ENCODE data around the gene CAMK1D. TPM values are rescaled to one million over a fixed set of nuclear protein-coding genes. Genes with fewer than 3 reads are reported as not detected.

Gene CAMK1D
- polyA plus RNA-seq, 1 donor, result 8.4 TPM

GRCh38 chr10:12819656-12820055, 470.3 kb downstream of the CAMK1D start:
- peaks cover 7% of the 10 kb centered on the region for H3K36me3 ChIP-seq (ENCODE audit: control insufficient read depth, insufficient read depth, low read length)
- H3K9me3 ChIP-seq (ENCODE audit: control insufficient read depth, low read depth, low read length), result no peaks in the 10 kb centered on the region
- no peaks in the 10 kb centered on the region for H3K4me1 ChIP-seq (ENCODE audit: control insufficient read depth, insufficient read depth, low read length)
- H3K27me3 ChIP-seq (ENCODE audit: control insufficient read depth, insufficient read depth, low read length), result no peaks in the 10 kb centered on the region
- DNase-seq, result no peak
- no CpG with 5 or more reads among the region's 10 CpGs for WGBS (ENCODE audit: insufficient coverage, low lambda C conversion rate)
- H3K4me3 ChIP-seq (ENCODE audit: low read length), result no peak overlapping the region
- no peak overlapping the region for H3K27ac ChIP-seq (ENCODE audit: low read length)

GRCh38 chr10:12822126-12822892, 473.0 kb downstream of the CAMK1D start:
- Histone ChIP-seq H3K27ac (ENCODE audit: low read length) (no peak overlapping the region), H3K9me3 (ENCODE audit: control insufficient read depth, low read depth, low read length) (no peaks in the 10 kb centered on the region), H3K27me3 (ENCODE audit: control insufficient read depth, insufficient read depth, low read length) (no peaks in the 10 kb centered on the region), H3K36me3 (ENCODE audit: control insufficient read depth, insufficient read depth, low read length) (no peaks in the 10 kb centered on the region), H3K4me1 (ENCODE audit: control insufficient read depth, insufficient read depth, low read length) (no peaks in the 10 kb centered on the region), H3K4me3 (ENCODE audit: low read length) (no peak overlapping the region)
- 60% methylated on average over 1 of the region's 16 CpGs for WGBS (ENCODE audit: insufficient coverage, low lambda C conversion rate)
- no peak for DNase-seq

GRCh38 chr10:12822893-12823170, 473.5 kb downstream of the CAMK1D start:
- no peak overlapping the region for H3K4me3 ChIP-seq (ENCODE audit: low read length)
- no peak overlapping the region for H3K27ac ChIP-seq (ENCODE audit: low read length)
- no CpG with 5 or more reads among the region's 3 CpGs for WGBS (ENCODE audit: insufficient coverage, low lambda C conversion rate)
- H3K9me3 ChIP-seq (ENCODE audit: control insufficient read depth, low read depth, low read length), result no peaks in the 10 kb centered on the region
- DNase-seq, result no peak
- no peaks in the 10 kb centered on the region for H3K36me3 ChIP-seq (ENCODE audit: control insufficient read depth, insufficient read depth, low read length)
- H3K4me1 ChIP-seq (ENCODE audit: control insufficient read depth, insufficient read depth, low read length), result no peaks in the 10 kb centered on the region
- H3K27me3 ChIP-seq (ENCODE audit: control insufficient read depth, insufficient read depth, low read length), result no peaks in the 10 kb centered on the region

- H3K4me3 ChIP-seq (ENCODE audit: low read length), result no peak overlapping the region
- no peak overlapping the region for H3K27ac ChIP-seq (ENCODE audit: low read length)
- no peak for DNase-seq
- 57% methylated on average over 1 of the region's 3 CpGs for WGBS (ENCODE audit: insufficient coverage, low lambda C conversion rate)
- no peaks in the 10 kb centered on the region for H3K27me3 ChIP-seq (ENCODE audit: control insufficient read depth, insufficient read depth, low read length)
- H3K36me3 ChIP-seq (ENCODE audit: control insufficient read depth, insufficient read depth, low read length), result no peaks in the 10 kb centered on the region
- H3K4me1 ChIP-seq (ENCODE audit: control insufficient read depth, insufficient read depth, low read length), result no peaks in the 10 kb centered on the region
- H3K9me3 ChIP-seq (ENCODE audit: control insufficient read depth, low read depth, low read length), result no peaks in the 10 kb centered on the region
Measured at GRCh38 chr10:12823328-12823727, 474.0 kb downstream of the CAMK1D start.

- H3K27ac ChIP-seq (ENCODE audit: low read length), result peak overlapping the region; percentile 35
- H3K36me3 ChIP-seq (ENCODE audit: control insufficient read depth, insufficient read depth, low read length), result no peaks in the 10 kb centered on the region
- no peaks in the 10 kb centered on the region for H3K27me3 ChIP-seq (ENCODE audit: control insufficient read depth, insufficient read depth, low read length)
- H3K9me3 ChIP-seq (ENCODE audit: control insufficient read depth, low read depth, low read length), result no peaks in the 10 kb centered on the region
- H3K4me3 ChIP-seq (ENCODE audit: low read length), result no peak overlapping the region
- WGBS (ENCODE audit: insufficient coverage, low lambda C conversion rate), result no CpG with 5 or more reads among the region's 12 CpGs
- no peaks in the 10 kb centered on the region for H3K4me1 ChIP-seq (ENCODE audit: control insufficient read depth, insufficient read depth, low read length)
- no peak for DNase-seq
Measured at GRCh38 chr10:12825260-12825849, 476.0 kb downstream of the CAMK1D start.

GRCh38 chr10:12826800-12827372, 477.5 kb downstream of the CAMK1D start:
- H3K4me1 ChIP-seq (ENCODE audit: control insufficient read depth, insufficient read depth, low read length), result no peaks in the 10 kb centered on the region
- H3K27ac ChIP-seq (ENCODE audit: low read length), result no peak overlapping the region
- no peaks in the 10 kb centered on the region for H3K27me3 ChIP-seq (ENCODE audit: control insufficient read depth, insufficient read depth, low read length)
- no peaks in the 10 kb centered on the region for H3K9me3 ChIP-seq (ENCODE audit: control insufficient read depth, low read depth, low read length)
- 86% methylated on average over 1 of the region's 6 CpGs for WGBS (ENCODE audit: insufficient coverage, low lambda C conversion rate)
- no peaks in the 10 kb centered on the region for H3K36me3 ChIP-seq (ENCODE audit: control insufficient read depth, insufficient read depth, low read length)
- no peak for DNase-seq
- no peak overlapping the region for H3K4me3 ChIP-seq (ENCODE audit: low read length)

GRCh38 chr10:12828736-12829135, 479.4 kb downstream of the CAMK1D start:
- no peaks in the 10 kb centered on the region for H3K27me3 ChIP-seq (ENCODE audit: control insufficient read depth, insufficient read depth, low read length)
- WGBS (ENCODE audit: insufficient coverage, low lambda C conversion rate), result 96% methylated on average over 3 of the region's 16 CpGs
- no peaks in the 10 kb centered on the region for H3K36me3 ChIP-seq (ENCODE audit: control insufficient read depth, insufficient read depth, low read length)
- H3K4me3 ChIP-seq (ENCODE audit: low read length), result no peak overlapping the region
- H3K27ac ChIP-seq (ENCODE audit: low read length), result no peak overlapping the region
- no peaks in the 10 kb centered on the region for H3K4me1 ChIP-seq (ENCODE audit: control insufficient read depth, insufficient read depth, low read length)
- DNase-seq, result no peak
- H3K9me3 ChIP-seq (ENCODE audit: control insufficient read depth, low read depth, low read length), result no peaks in the 10 kb centered on the region

GRCh38 chr10:12829831-12830390, 480.6 kb downstream of the CAMK1D start:
- Histone ChIP-seq H3K9me3 (ENCODE audit: control insufficient read depth, low read depth, low read length) (no peaks in the 10 kb centered on the region), H3K27ac (ENCODE audit: low read length) (no peak overlapping the region), H3K4me3 (ENCODE audit: low read length) (no peak overlapping the region), H3K36me3 (ENCODE audit: control insufficient read depth, insufficient read depth, low read length) (no peaks in the 10 kb centered on the region), H3K4me1 (ENCODE audit: control insufficient read depth, insufficient read depth, low read length) (no peaks in the 10 kb centered on the region), H3K27me3 (ENCODE audit: control insufficient read depth, insufficient read depth, low read length) (no peaks in the 10 kb centered on the region)
- no peak for DNase-seq
- WGBS (ENCODE audit: insufficient coverage, low lambda C conversion rate), result no CpG with 5 or more reads among the region's 6 CpGs

GRCh38 chr10:12832096-12832495, 482.7 kb downstream of the CAMK1D start:
- Histone ChIP-seq H3K9me3 (ENCODE audit: control insufficient read depth, low read depth, low read length) (no peaks in the 10 kb centered on the region), H3K4me1 (ENCODE audit: control insufficient read depth, insufficient read depth, low read length) (no peaks in the 10 kb centered on the region), H3K4me3 (ENCODE audit: low read length) (no peak overlapping the region), H3K27ac (ENCODE audit: low read length) (no peak overlapping the region), H3K36me3 (ENCODE audit: control insufficient read depth, insufficient read depth, low read length) (no peaks in the 10 kb centered on the region), H3K27me3 (ENCODE audit: control insufficient read depth, insufficient read depth, low read length) (no peaks in the 10 kb centered on the region)
- DNase-seq, result no peak
- no CpG with 5 or more reads among the region's 10 CpGs for WGBS (ENCODE audit: insufficient coverage, low lambda C conversion rate)

- H3K36me3 ChIP-seq (ENCODE audit: control insufficient read depth, insufficient read depth, low read length), result no peaks in the 10 kb centered on the region
- no peaks in the 10 kb centered on the region for H3K4me1 ChIP-seq (ENCODE audit: control insufficient read depth, insufficient read depth, low read length)
- H3K27ac ChIP-seq (ENCODE audit: low read length), result no peak overlapping the region
- 75% methylated on average over 1 of the region's 11 CpGs for WGBS (ENCODE audit: insufficient coverage, low lambda C conversion rate)
- no peaks in the 10 kb centered on the region for H3K9me3 ChIP-seq (ENCODE audit: control insufficient read depth, low read depth, low read length)
- H3K4me3 ChIP-seq (ENCODE audit: low read length), result no peak overlapping the region
- H3K27me3 ChIP-seq (ENCODE audit: control insufficient read depth, insufficient read depth, low read length), result no peaks in the 10 kb centered on the region
- DNase-seq, result no peak
Measured at GRCh38 chr10:12833451-12833850, 484.1 kb downstream of the CAMK1D start.

Data from large intestine (tissue), 3 donors.